Endothelial cell of umbilical vein (primary cell): Measurements from ENCODE around the gene UEVLD. TPM values are rescaled to one million over a fixed set of nuclear protein-coding genes. Genes with fewer than 3 reads are reported as not detected.

Source experiments
- BruUV-seq: library from RNA; stranded (reverse); fragments of 400-500 nt; replicated peaks from 2 replicates; lab custom pipeline; 2021; lab: Mats Ljungman, UMichigan
- CTCF ChIA-PET: fragments of 300-600, 350-600 bp; sonication (Branson Sonifier 250); formaldehyde crosslinking; loops from one replicate; lab custom pipeline; 2021; ENCODE audit warnings: antibody characterized with exemption, inconsistent platforms; lab: Charles Lee
- POLR2A ChIA-PET: fragments of 300-600, 350-600 bp; sonication (Branson Sonifier 250); formaldehyde crosslinking; loops from one replicate; lab custom pipeline; 2021; ENCODE audit warnings: antibody characterized with exemption, inconsistent platforms; lab: Charles Lee
- DNase-seq: peaks from one replicate; pipeline ENCODE4 v3.0.0-alpha.2; 2011; ENCODE audit warnings: low read depth, low spot score
- FAIRE-seq: peaks from 2 replicates; lab custom pipeline; 2011; peaks lifted over from hg19 to GRCh38; lab: Jason Lieb, UNC
- H2AFZ ChIP-seq: 2 replicates; pipeline ENCODE4 v1.6.0; 2012; ENCODE audit warnings: low read depth, low read length, control low read depth, inconsistent platforms
- H3K27ac ChIP-seq: 2 replicates; pipeline ENCODE4 v1.5.1; 2011; ENCODE audit warnings: low read depth, mild to moderate bottlenecking, control low read depth, low read length, moderate library complexity; ENCODE audit not compliant: insufficient read depth
- H3K27me3 ChIP-seq, 2 experiments: 2 replicates each; pipeline versions ENCODE4 v1.6.0 to v1.6.1; 2011; ENCODE audit warnings: low read length in 2 of 2, mixed read lengths in 1 of 2; ENCODE audit not compliant: control insufficient read depth in 2 of 2, insufficient read depth in 2 of 2
- H3K36me3 ChIP-seq, 2 experiments: 2 replicates in 1 of 2; 3 replicates in 1 of 2; pipeline ENCODE4 v1.5.1; 2011; ENCODE audit warnings: low read length in 2 of 2, mild to moderate bottlenecking in 1 of 2, moderate library complexity in 1 of 2; ENCODE audit not compliant: control insufficient read depth in 2 of 2, insufficient read depth in 2 of 2; ENCODE audit errors: extremely low read depth in 1 of 2
- H3K4me1 ChIP-seq: 3 replicates; pipeline ENCODE4 v1.5.1; 2011; ENCODE audit warnings: mild to moderate bottlenecking, low read length; ENCODE audit not compliant: control insufficient read depth, insufficient read depth; ENCODE audit errors: extremely low read depth
- H3K4me2 ChIP-seq: 2 replicates; pipeline ENCODE4 v1.6.1; 2011; ENCODE audit warnings: low read length, control low read depth, mixed read lengths; ENCODE audit not compliant: insufficient read depth
- H3K4me3 ChIP-seq, 3 experiments: fragments of 200-600 bp in 1 of 3; sonication (generic), shearing (Covaris generic) in 1 of 3; replicated peaks in 1 of 3; 2 replicates each; pipeline ENCODE4 v1.5.1; 2011 to 2016; ENCODE audit warnings: control low read depth in 3 of 3, low read length in 3 of 3, mild to moderate bottlenecking in 2 of 3, inconsistent platforms in 1 of 3, low read depth in 1 of 3, moderate library complexity in 1 of 3; ENCODE audit not compliant: insufficient read depth in 1 of 3
- H3K79me2 ChIP-seq: 2 replicates; pipeline ENCODE4 v1.6.0; 2012; ENCODE audit warnings: low read length, inconsistent platforms; ENCODE audit not compliant: control insufficient read depth, insufficient read depth
- H3K9ac ChIP-seq: replicated peaks from 2 replicates; pipeline ENCODE3; 2011; ENCODE audit warnings: low read length, control low read depth; ENCODE audit not compliant: insufficient read depth; ENCODE audit errors: extremely low read depth
- H3K9me1 ChIP-seq: replicated peaks from 3 replicates; pipeline ENCODE4 v1.6.0; 2011; ENCODE audit warnings: mild to moderate bottlenecking, low read length; ENCODE audit not compliant: control insufficient read depth, insufficient read depth; ENCODE audit errors: extremely low read depth
- H3K9me3 ChIP-seq: replicated peaks from 2 replicates; pipeline ENCODE4 v1.5.1; 2012; ENCODE audit warnings: low read length, inconsistent platforms; ENCODE audit not compliant: control insufficient read depth, insufficient read depth
- H4K20me1 ChIP-seq: replicated peaks from 2 replicates; pipeline ENCODE3; 2011; ENCODE audit warnings: mild to moderate bottlenecking, low read length; ENCODE audit not compliant: control insufficient read depth, insufficient read depth; ENCODE audit errors: extremely low read depth
- EZH2 ChIP-seq: IDR thresholded peaks from 2 replicates; pipeline ENCODE4 v1.6.1; 2012; ENCODE audit warnings: borderline replicate concordance, low read depth, mild to moderate bottlenecking, moderate library complexity, low read length, inconsistent platforms; ENCODE audit not compliant: severe bottlenecking
- FOS ChIP-seq: IDR thresholded peaks from 2 replicates; pipeline ENCODE4 v1.6.1; 2011; ENCODE audit warnings: mild to moderate bottlenecking, low read length, moderate library complexity, borderline replicate concordance; ENCODE audit not compliant: insufficient read depth
- GATA2 ChIP-seq: IDR thresholded peaks from 2 replicates; pipeline ENCODE4 v1.7.0; 2011; ENCODE audit warnings: low read depth, mild to moderate bottlenecking, moderate library complexity, mixed read lengths, low read length; ENCODE audit not compliant: insufficient read length, insufficient read depth
- JUN ChIP-seq: IDR thresholded peaks from 2 replicates; pipeline ENCODE4 v1.6.1; 2011; ENCODE audit warnings: borderline replicate concordance, low read depth; ENCODE audit not compliant: insufficient read length, insufficient read depth
- MYC ChIP-seq: IDR thresholded peaks from one replicate; pipeline ENCODE4 v1.6.1; 2011; ENCODE audit warnings: mild to moderate bottlenecking, low read depth, low read length
- POLR2A ChIP-seq: IDR thresholded peaks from 2 replicates; pipeline ENCODE4 v1.6.1; 2012; ENCODE audit warnings: low read depth, mild to moderate bottlenecking, control low read depth, low read length
- POLR2AphosphoS5 ChIP-seq: IDR thresholded peaks from 2 replicates; pipeline ENCODE4 v1.6.1; 2012; ENCODE audit warnings: low read depth, mild to moderate bottlenecking, control low read depth, low read length, moderate library complexity; ENCODE audit not compliant: insufficient read depth
- dilution Hi-C: fragments of 300-500 bp; cut with MboI; formaldehyde crosslinking; loops from one replicate; pipeline ENCODE4 v1.15.0; 2019; ENCODE audit warnings: low sequenced_read_pairs; ENCODE audit not compliant: extremely low pct_ligation_motif_present
- intact Hi-C: fragments of 100-400 bp; cut with micrococcal nuclease; formaldehyde crosslinking; loops from one replicate; pipeline ENCODE4 v1.10.0; 2022
- polyA plus RNA-seq, 4 experiments: library from polyadenylated mRNA; depleted of rRNA in 3 of 4; stranded (reverse) in 3 of 4; unstranded in 1 of 4; fragments of >200 nt; gene quantifications; 2 replicates each; pipeline versions ENCODE4 v1.2.1 to v1.2.3, GENCODE V29; 2011 to 2012; ENCODE audit warnings: missing spikeins in 1 of 4
- total RNA-seq: library from RNA; stranded (reverse); gene quantifications from 2 replicates; pipeline ENCODE4 v1.2.3, GENCODE V29; 2021
- TF ChIP-seq, protein P1 (sequence below): IDR thresholded peaks from 2 replicates; pipeline ENCODE4 v1.6.1; 2011; ENCODE audit not compliant: insufficient read depth, insufficient read length
- TF ChIP-seq, protein P2 (sequence below), 2 donors: IDR thresholded peaks; 1 replicate in 1 of 2; 2 replicates in 1 of 2; pipeline ENCODE4 v1.5.1; 2011; ENCODE audit warnings: low read length in 2 of 2, mild to moderate bottlenecking in 2 of 2, moderate library complexity in 2 of 2, control low read depth in 1 of 2, inconsistent platforms in 1 of 2, low read depth in 1 of 2; ENCODE audit not compliant: insufficient read depth in 1 of 2; ENCODE audit errors: extremely low read depth in 1 of 2

The UEVLD gene
- total and polyA plus RNA-seq, 2 donors (not counting 3 experiments of a cell fraction or from before 2014, with no cell fraction given), result 9.2 to 19.1 TPM

DNA sequence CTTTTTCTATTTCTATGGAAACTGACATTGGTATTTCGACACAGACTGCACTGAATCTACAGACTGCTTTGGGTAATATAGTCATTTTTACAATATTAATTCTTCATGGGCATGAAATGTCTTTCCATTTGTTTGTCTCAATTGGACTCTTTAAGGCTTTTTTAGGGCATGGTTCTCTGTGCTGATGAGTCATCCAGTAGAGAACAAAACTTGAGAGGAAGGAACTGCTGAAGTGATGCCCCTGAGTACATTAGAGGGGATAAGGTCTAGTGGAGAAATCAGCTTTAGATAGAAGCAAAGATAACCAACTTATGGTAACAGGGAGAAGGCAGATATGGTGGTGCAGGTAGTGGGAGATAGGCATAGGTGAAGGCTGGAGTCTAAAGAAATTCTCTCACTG, 86.9 kb downstream of the UEVLD start:
- POLR2A ChIA-PET, result no interaction called here
- no peak for TF ChIP-seq POLR2AphosphoS5
- no peak for TF ChIP-seq POLR2A
- no peak for TF ChIP-seq EZH2
- TF ChIP-seq GATA2, result peak; percentile 22
- TF ChIP-seq, protein P1, sequence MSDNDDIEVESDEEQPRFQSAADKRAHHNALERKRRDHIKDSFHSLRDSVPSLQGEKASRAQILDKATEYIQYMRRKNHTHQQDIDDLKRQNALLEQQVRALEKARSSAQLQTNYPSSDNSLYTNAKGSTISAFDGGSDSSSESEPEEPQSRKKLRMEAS, result no peak
- no peak for TF ChIP-seq MYC
- TF ChIP-seq, protein P2, sequence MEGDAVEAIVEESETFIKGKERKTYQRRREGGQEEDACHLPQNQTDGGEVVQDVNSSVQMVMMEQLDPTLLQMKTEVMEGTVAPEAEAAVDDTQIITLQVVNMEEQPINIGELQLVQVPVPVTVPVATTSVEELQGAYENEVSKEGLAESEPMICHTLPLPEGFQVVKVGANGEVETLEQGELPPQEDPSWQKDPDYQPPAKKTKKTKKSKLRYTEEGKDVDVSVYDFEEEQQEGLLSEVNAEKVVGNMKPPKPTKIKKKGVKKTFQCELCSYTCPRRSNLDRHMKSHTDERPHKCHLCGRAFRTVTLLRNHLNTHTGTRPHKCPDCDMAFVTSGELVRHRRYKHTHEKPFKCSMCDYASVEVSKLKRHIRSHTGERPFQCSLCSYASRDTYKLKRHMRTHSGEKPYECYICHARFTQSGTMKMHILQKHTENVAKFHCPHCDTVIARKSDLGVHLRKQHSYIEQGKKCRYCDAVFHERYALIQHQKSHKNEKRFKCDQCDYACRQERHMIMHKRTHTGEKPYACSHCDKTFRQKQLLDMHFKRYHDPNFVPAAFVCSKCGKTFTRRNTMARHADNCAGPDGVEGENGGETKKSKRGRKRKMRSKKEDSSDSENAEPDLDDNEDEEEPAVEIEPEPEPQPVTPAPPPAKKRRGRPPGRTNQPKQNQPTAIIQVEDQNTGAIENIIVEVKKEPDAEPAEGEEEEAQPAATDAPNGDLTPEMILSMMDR (IDR thresholded peaks at IDR 0.05; ENCODE audit: extremely low read depth in 1 of 2, insufficient read depth in 1 of 2, low read depth in 1 of 2, low read length in 2 of 2), result no peak
- no peak for TF ChIP-seq JUN
- TF ChIP-seq FOS, result peak; percentile 58
- peaks cover 12 to 17% of the 10 kb centered on the region in 2 experiments for H3K36me3 ChIP-seq
- no peak for FAIRE-seq
- H3K27ac ChIP-seq, result no peak overlapping the region
- no peak for DNase-seq
- no peak overlapping the region for H3K9ac ChIP-seq
- CTCF ChIA-PET, result no interaction called here
- no peaks in the 10 kb centered on the region for H3K9me1 ChIP-seq
- no peaks in the 10 kb centered on the region for H4K20me1 ChIP-seq
- H3K4me1 ChIP-seq, result no peaks in the 10 kb centered on the region
- dilution Hi-C loops (no loop called here), intact Hi-C loops (no loop called here)
- no peaks in the 10 kb centered on the region for H3K27me3 ChIP-seq
- no TSS peak for BruUV-seq
- H3K4me2 ChIP-seq, result no peak overlapping the region
- no peak overlapping the region for H3K4me3 ChIP-seq
- H3K9me3 ChIP-seq, result no peaks in the 10 kb centered on the region
- H2AFZ ChIP-seq, result no peak overlapping the region
- H3K79me2 ChIP-seq, result no peaks in the 10 kb centered on the region
